ENCODE data around the gene CDKL5. TPM values are rescaled to one million over a fixed set of nuclear protein-coding genes. Genes with fewer than 3 reads are reported as not detected.

Gene CDKL5
- total RNA-seq, 5 donors from 2014 or later (not counting 1 experiment from before 2014, with no cell fraction given): 3.3 to 5.2 (median 4.1) TPM

DNA sequence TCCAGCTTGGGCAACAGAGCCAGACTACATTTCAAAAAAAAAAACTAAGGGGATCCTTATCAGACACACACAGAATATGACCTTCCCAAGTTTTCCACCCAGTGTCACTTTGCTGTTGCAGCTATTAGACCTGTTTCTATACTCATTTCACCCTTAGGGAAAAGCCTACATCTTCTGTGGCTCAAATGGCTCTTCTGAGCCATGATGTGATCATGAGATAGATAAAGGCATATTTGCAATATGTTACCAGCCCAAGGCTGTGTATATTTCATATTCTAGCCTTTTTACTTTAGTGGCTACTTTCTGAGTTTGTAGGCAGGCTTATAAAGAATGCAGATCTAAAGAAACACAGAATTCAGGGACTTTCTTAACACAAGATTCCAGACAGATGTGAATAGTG is 227.2 kb downstream of the CDKL5 start:
- no peak for ATAC-seq (replicated peaks in 1 of 4)
- no peaks in the 10 kb centered on the region for H3K27me3 Mint-ChIP-seq

DNA sequence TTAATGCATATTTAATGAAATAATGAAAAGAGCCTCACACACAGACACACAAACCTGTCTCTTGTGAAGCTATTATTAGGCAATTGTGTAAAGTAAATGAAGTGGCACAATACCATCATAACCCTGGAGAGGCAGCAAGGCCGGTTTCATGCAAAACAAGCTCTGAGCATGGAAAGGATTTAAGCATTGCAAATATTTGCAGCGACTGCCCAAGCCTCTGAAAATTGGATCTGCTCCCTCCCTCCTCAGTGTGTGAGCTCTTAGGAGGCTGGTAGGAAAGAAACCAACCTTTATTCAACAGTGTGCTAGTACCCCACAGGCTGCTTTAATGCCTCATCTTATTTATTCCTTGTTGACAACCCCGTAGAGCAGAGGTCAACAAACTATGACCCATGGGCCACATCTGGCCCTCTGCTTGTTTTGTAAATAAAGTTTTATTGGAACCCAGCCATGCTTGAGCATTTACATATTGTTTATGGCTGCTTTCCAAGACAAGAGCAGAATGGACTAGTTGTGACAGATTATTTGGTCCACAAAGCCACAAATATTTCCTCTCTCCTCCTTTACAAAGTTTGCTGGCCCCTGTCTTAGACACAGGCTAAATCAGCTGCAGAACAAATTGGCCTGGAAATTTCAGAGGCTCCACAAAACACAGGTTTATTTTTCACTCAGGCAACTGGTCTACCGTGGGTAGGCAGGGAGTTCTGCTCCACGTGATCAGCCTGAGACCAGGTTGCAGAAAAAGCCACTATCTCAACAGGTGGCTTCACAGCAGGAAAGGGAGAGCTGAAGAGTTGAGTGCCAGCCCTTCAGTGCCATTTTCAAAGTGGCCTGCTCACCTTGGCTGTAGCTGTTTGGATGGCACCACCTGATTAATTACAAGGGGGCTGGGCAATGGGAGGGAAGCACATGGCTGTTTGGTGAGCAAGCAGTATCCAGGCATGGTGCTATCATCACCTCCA is 229.7 kb downstream of the CDKL5 start:
- Histone ChIP-seq H3K4me1 (ENCODE audit: control insufficient read depth in 1 of 2, extremely low read depth in 1 of 2, insufficient read depth in 2 of 2, low read length in 2 of 2) (no peaks in the 10 kb centered on the region), H3K36me3 (ENCODE audit: control insufficient read depth in 2 of 2, extremely low read depth in 1 of 2, insufficient read depth in 1 of 2, low read length in 1 of 2) (no peaks in the 10 kb centered on the region), H3K9me3 (no peaks in the 10 kb centered on the region), H3K27ac (ENCODE audit: low read length) (no peak overlapping the region), H3K27me3 (replicated peaks in 1 of 2; ENCODE audit: control insufficient read depth in 2 of 2, extremely low read depth in 1 of 2, insufficient read depth in 2 of 2, low read length in 1 of 2) (no peaks in the 10 kb centered on the region), H3K4me3 (ENCODE audit: control insufficient read depth in 1 of 2, extremely low read depth in 1 of 2, low read length in 1 of 2) (no peak overlapping the region)
- Mint-ChIP-seq H3K4me1 (no peaks in the 10 kb centered on the region), H3K36me3 (no peaks in the 10 kb centered on the region), H3K27ac (no peak overlapping the region), H3K9me3 (no peaks in the 10 kb centered on the region), H3K27me3 (no peaks in the 10 kb centered on the region), H3K4me3 (no peak overlapping the region)
- ATAC-seq (replicated peaks in 1 of 4) (no peak), DNase-seq (no peak)
- ChIA-PET POLR2A (no interaction called here), CTCF (no interaction called here)
- WGBS (ENCODE audit: insufficient coverage): no CpG with 5 or more reads among the region's 5 CpGs

More for the DNA sequence above, 227.2 kb downstream of the CDKL5 start:
- no peak overlapping the region for H3K27ac ChIP-seq (ENCODE audit: low read length)
- no peaks in the 10 kb centered on the region for H3K4me1 Mint-ChIP-seq
- H3K27ac Mint-ChIP-seq: no peak overlapping the region
- ChIA-PET CTCF (no interaction called here), POLR2A (no interaction called here)
- H3K9me3 Mint-ChIP-seq: no peaks in the 10 kb centered on the region
- no peak overlapping the region for H3K4me3 ChIP-seq (ENCODE audit: control insufficient read depth in 1 of 2, extremely low read depth in 1 of 2, low read length in 1 of 2)
- no peaks in the 10 kb centered on the region for H3K36me3 ChIP-seq (ENCODE audit: control insufficient read depth in 2 of 2, extremely low read depth in 1 of 2, insufficient read depth in 1 of 2, low read length in 1 of 2)
- no peaks in the 10 kb centered on the region for H3K4me1 ChIP-seq (ENCODE audit: control insufficient read depth in 1 of 2, extremely low read depth in 1 of 2, insufficient read depth in 2 of 2, low read length in 2 of 2)
- DNase-seq: no peak
- H3K27me3 ChIP-seq (replicated peaks in 1 of 2; ENCODE audit: control insufficient read depth in 2 of 2, extremely low read depth in 1 of 2, insufficient read depth in 2 of 2, low read length in 1 of 2): no peaks in the 10 kb centered on the region
- no peaks in the 10 kb centered on the region for H3K9me3 ChIP-seq
- no peak overlapping the region for H3K4me3 Mint-ChIP-seq
- no peaks in the 10 kb centered on the region for H3K36me3 Mint-ChIP-seq

DNA sequence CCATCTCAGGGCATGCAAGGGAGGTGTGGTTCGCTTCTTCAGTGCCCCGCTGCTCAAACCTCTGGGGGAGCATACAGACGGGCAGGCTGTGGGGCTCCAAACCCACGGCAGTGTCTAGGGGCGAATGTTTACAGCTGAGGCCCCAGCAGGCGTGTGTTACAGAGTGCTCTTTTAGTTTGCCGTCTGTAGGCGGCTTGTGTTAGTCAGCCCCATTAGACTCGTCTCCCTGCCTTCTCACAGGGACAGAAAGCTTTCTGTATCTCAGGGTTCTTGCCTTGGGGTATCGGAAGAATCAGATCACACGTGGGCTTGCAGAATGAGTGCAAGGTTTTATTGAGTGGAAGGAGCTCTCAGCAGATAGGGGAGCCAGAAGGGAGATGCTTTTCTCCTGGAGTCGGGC is 235.9 kb downstream of the CDKL5 start:
- Mint-ChIP-seq H3K27ac (no peak overlapping the region), H3K36me3 (no peaks in the 10 kb centered on the region), H3K4me1 (no peaks in the 10 kb centered on the region), H3K27me3 (peaks cover 1 to 6% of the 10 kb centered on the region in 2 donors), H3K4me3 (no peak overlapping the region), H3K9me3 (peaks cover 0 to 3% (median 0%) of the 10 kb centered on the region in 3 donors)
- ChIA-PET POLR2A (no interaction called here), CTCF (no interaction called here)
- no peaks in the 10 kb centered on the region for H3K27me3 ChIP-seq (replicated peaks in 1 of 2; ENCODE audit: control insufficient read depth in 2 of 2, extremely low read depth in 1 of 2, insufficient read depth in 2 of 2, low read length in 1 of 2)
- ATAC-seq (replicated peaks in 1 of 4) (no peak), DNase-seq (no peak)
- no peak overlapping the region for H3K27ac ChIP-seq (ENCODE audit: low read length)
- H3K4me3 ChIP-seq (ENCODE audit: control insufficient read depth in 1 of 2, extremely low read depth in 1 of 2, low read length in 1 of 2): no peak overlapping the region
- no peaks in the 10 kb centered on the region for H3K4me1 ChIP-seq (ENCODE audit: control insufficient read depth in 1 of 2, extremely low read depth in 1 of 2, insufficient read depth in 2 of 2, low read length in 2 of 2)
- H3K36me3 ChIP-seq (ENCODE audit: control insufficient read depth in 2 of 2, extremely low read depth in 1 of 2, insufficient read depth in 1 of 2, low read length in 1 of 2): no peaks in the 10 kb centered on the region
- H3K9me3 ChIP-seq: no peaks in the 10 kb centered on the region
- 91% methylated on average over 6 of the region's 12 CpGs for WGBS (ENCODE audit: insufficient coverage)

DNA sequence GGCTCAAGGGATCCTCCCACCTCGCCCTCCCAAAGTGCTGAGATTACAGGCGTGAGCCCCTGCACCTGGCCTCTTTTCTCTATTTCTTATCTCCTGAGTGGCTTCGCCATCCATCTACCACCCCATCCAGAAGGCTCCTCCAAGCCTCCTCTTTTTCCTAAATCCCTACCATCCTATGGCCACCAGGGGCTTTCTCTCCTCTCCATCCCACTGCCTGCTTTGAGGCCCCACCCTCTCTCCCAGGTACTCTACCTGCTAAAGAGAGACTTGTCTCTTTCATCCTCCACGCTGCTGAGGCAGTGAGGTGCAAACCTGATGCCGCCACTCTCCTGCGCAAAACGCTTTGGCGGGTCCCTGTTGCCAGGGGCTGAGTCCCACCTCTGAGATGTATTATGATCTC is 239.5 kb downstream of the CDKL5 start:
- peaks cover 1 to 9% of the 10 kb centered on the region in 2 donors for H3K27me3 Mint-ChIP-seq
- Histone ChIP-seq H3K36me3 (ENCODE audit: control insufficient read depth in 2 of 2, extremely low read depth in 1 of 2, insufficient read depth in 1 of 2, low read length in 1 of 2) (no peaks in the 10 kb centered on the region), H3K4me1 (ENCODE audit: control insufficient read depth in 1 of 2, extremely low read depth in 1 of 2, insufficient read depth in 2 of 2, low read length in 2 of 2) (no peaks in the 10 kb centered on the region), H3K4me3 (ENCODE audit: control insufficient read depth in 1 of 2, extremely low read depth in 1 of 2, low read length in 1 of 2) (no peak overlapping the region), H3K9me3 (no peaks in the 10 kb centered on the region), H3K27me3 (replicated peaks in 1 of 2; ENCODE audit: control insufficient read depth in 2 of 2, extremely low read depth in 1 of 2, insufficient read depth in 2 of 2, low read length in 1 of 2) (no peaks in the 10 kb centered on the region), H3K27ac (ENCODE audit: low read length) (no peak overlapping the region)
- ATAC-seq (replicated peaks in 1 of 4): no peak
- CTCF ChIA-PET: no interaction called here
- H3K4me3 Mint-ChIP-seq: no peak overlapping the region
- H3K4me1 Mint-ChIP-seq: peaks cover 6 to 8% (median 8%) of the 10 kb centered on the region in 3 donors
- H3K36me3 Mint-ChIP-seq: no peaks in the 10 kb centered on the region
- POLR2A ChIA-PET: no interaction called here
- no peak for DNase-seq
- WGBS (ENCODE audit: insufficient coverage): no CpG with 5 or more reads among the region's 8 CpGs
- no peak overlapping the region for H3K27ac Mint-ChIP-seq
- peaks cover 0 to 3% (median 0%) of the 10 kb centered on the region in 3 donors for H3K9me3 Mint-ChIP-seq

DNA sequence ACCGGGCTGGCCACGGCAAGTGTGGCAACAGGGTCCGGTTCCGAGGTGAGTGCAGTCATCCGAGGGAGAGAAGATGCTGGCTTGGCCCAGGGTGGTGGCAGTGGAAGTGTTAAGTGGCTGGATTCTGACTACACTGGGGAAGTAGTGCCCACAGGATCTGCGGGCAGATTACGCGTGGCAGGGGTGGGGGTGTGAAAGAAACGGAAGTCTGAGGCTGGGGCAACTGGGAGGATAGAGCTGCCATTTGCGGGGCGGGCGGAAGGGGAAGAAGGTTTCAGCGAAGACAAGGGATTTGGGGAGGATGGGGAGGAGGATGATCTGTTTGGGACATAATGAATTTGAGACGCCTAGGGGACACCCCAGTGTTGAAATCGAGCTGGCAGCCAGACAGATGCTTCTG is 241.2 kb downstream of the CDKL5 start:
- Histone ChIP-seq H3K27ac (ENCODE audit: low read length) (no peak overlapping the region), H3K27me3 (replicated peaks in 1 of 2; ENCODE audit: control insufficient read depth in 2 of 2, extremely low read depth in 1 of 2, insufficient read depth in 2 of 2, low read length in 1 of 2) (no peaks in the 10 kb centered on the region), H3K36me3 (ENCODE audit: control insufficient read depth in 2 of 2, extremely low read depth in 1 of 2, insufficient read depth in 1 of 2, low read length in 1 of 2) (no peaks in the 10 kb centered on the region), H3K4me3 (ENCODE audit: control insufficient read depth in 1 of 2, extremely low read depth in 1 of 2, low read length in 1 of 2) (no peak overlapping the region), H3K4me1 (ENCODE audit: control insufficient read depth in 1 of 2, extremely low read depth in 1 of 2, insufficient read depth in 2 of 2, low read length in 2 of 2) (no peaks in the 10 kb centered on the region), H3K9me3 (no peaks in the 10 kb centered on the region)
- Mint-ChIP-seq H3K27ac (no peak overlapping the region), H3K9me3 (peaks cover 0 to 3% (median 0%) of the 10 kb centered on the region in 3 donors), H3K4me1 (peaks cover 6 to 8% (median 8%) of the 10 kb centered on the region in 3 donors), H3K36me3 (no peaks in the 10 kb centered on the region), H3K4me3 (no peak overlapping the region), H3K27me3 (peaks cover 1 to 9% of the 10 kb centered on the region in 2 donors)
- ATAC-seq (replicated peaks in 1 of 4) (no peak), DNase-seq (peak in 1 of 35 experiments; percentile 1)
- POLR2A ChIA-PET: no interaction called here
- CTCF ChIA-PET: no interaction called here
- 59% methylated on average over 8 of the region's 15 CpGs for WGBS (ENCODE audit: insufficient coverage)

DNA sequence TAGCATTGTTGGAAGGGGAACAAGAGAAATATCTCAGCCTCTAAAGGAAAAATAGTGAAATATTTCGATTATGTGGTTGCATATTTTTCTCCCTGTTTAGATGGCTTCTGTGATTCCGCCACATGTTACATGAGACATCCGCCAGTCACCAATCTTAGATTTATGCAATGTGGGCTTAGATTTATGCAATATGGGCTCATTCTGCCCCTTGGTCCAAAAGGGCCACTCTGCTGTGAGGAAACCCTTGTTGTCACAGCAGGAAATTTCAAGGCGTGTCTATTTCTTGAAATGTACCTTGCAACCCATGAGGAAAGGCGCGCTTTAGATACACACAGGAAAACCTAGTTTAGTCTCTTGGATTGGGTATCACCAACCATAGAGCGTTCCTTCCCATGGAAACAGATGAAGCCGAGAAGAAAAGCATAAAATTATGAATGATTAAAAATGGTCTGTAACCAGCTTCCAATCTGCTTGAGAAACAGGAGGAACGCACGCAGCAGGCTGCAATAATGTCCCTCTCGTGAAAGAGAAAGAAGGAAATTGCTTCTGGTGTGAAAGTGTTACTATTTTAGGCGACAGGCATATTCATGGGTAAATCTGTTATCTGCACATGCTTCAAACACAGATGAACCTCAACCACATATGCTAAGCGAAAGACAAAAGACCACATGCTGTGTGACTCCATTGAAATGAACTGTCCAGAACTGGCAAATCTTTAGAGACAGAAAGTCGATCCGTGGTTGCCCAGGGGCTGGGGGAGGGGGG is 242.8 kb downstream of the CDKL5 start:
- Mint-ChIP-seq H3K4me1 (peaks cover 6 to 11% (median 8%) of the 10 kb centered on the region in 3 donors), H3K9me3 (peaks cover 0 to 3% (median 0%) of the 10 kb centered on the region in 3 donors), H3K27ac (peak overlapping the region in 1 of 2 donors; percentile 8), H3K4me3 (peak overlapping the region; percentile 50 to 66 (median 62)), H3K27me3 (peaks cover 1 to 9% of the 10 kb centered on the region in 2 donors), H3K36me3 (no peaks in the 10 kb centered on the region)
- DNase-seq (no peak), ATAC-seq (replicated peaks in 1 of 4) (peak in 1 of 4 experiments; percentile 16)
- Histone ChIP-seq H3K4me1 (ENCODE audit: control insufficient read depth in 1 of 2, extremely low read depth in 1 of 2, insufficient read depth in 2 of 2, low read length in 2 of 2) (no peaks in the 10 kb centered on the region), H3K27me3 (replicated peaks in 1 of 2; ENCODE audit: control insufficient read depth in 2 of 2, extremely low read depth in 1 of 2, insufficient read depth in 2 of 2, low read length in 1 of 2) (no peaks in the 10 kb centered on the region), H3K4me3 (ENCODE audit: control insufficient read depth in 1 of 2, extremely low read depth in 1 of 2, low read length in 1 of 2) (no peak overlapping the region), H3K9me3 (no peaks in the 10 kb centered on the region), H3K36me3 (ENCODE audit: control insufficient read depth in 2 of 2, extremely low read depth in 1 of 2, insufficient read depth in 1 of 2, low read length in 1 of 2) (no peaks in the 10 kb centered on the region), H3K27ac (ENCODE audit: low read length) (no peak overlapping the region)
- POLR2A ChIA-PET: no interaction called here
- CTCF ChIA-PET: no interaction called here
- WGBS (ENCODE audit: insufficient coverage): 20% methylated on average over 1 of the region's 15 CpGs

Data from T-cell (primary cell).